AG20443 (cell line): ENCODE results near the gene HIPK1.
"Not testable (repeated sequence)": the region's sequence is repeated elsewhere in the genome, so short reads cannot be mapped to it uniquely, and the experiment has no call there.

ENCODE experiments used
- DNase-seq: peaks from one replicate; pipeline ENCODE4 v3.0.0; 2012; ENCODE audit warnings: low spot score, mixed read lengths

HIPK1 gene

GRCh38 chr1:113945329-113945728, 16.2 kb downstream of the HIPK1 start:
- DNase-seq, result no peak

GRCh38 chr1:113946112-113946511, 17.0 kb downstream of the HIPK1 start:
- no peak for DNase-seq

- no peak for DNase-seq
Observed at GRCh38 chr1:113946678-113947387, 17.7 kb downstream of the HIPK1 start.

- no peak for DNase-seq
Observed at GRCh38 chr1:113947388-113948107, 18.4 kb downstream of the HIPK1 start.

- not testable (repeated sequence) for DNase-seq
Observed at GRCh38 chr1:113948151-113948550, 19.0 kb downstream of the HIPK1 start.

GRCh38 chr1:113949007-113949406, 19.9 kb downstream of the HIPK1 start:
- peak; percentile 25 for DNase-seq

- DNase-seq, result no peak
Observed at GRCh38 chr1:113950908-113951307, 21.8 kb downstream of the HIPK1 start.

GRCh38 chr1:113951719-113952118, 22.6 kb downstream of the HIPK1 start:
- no peak for DNase-seq

GRCh38 chr1:113957984-113958383, 28.9 kb downstream of the HIPK1 start:
- DNase-seq, result no peak

GRCh38 chr1:113958691-113959090, 29.6 kb downstream of the HIPK1 start:
- no peak for DNase-seq

GRCh38 chr1:113963281-113963906, 34.3 kb downstream of the HIPK1 start:
- no peak for DNase-seq

GRCh38 chr1:113965703-113966412, 36.7 kb downstream of the HIPK1 start:
- peak; percentile 55 for DNase-seq

- DNase-seq, result no peak
Observed at GRCh38 chr1:113972954-113973353, 43.8 kb downstream of the HIPK1 start.

- peak; percentile 33 for DNase-seq
Observed at GRCh38 chr1:113975211-113975895, 46.2 kb downstream of the HIPK1 start.

GRCh38 chr1:113976609-113977278, 47.6 kb downstream of the HIPK1 start:
- DNase-seq, result peak; percentile 60

GRCh38 chr1:113977906-113978305, 48.8 kb downstream of the HIPK1 start:
- DNase-seq, result no peak

GRCh38 chr1:113978863-113979702, 50.0 kb downstream of the HIPK1 start, which contains the start of gene OLFML3:
Gene OLFML3, plus strand, starts transcription at chr1:113979474. Its CDS starts 43 bp downstream, at chr1:113979517.
- DNase-seq, result peak; percentile 92

GRCh38 chr1:113980110-113980509, 51.0 kb downstream of the HIPK1 start:
- DNase-seq, result peak; percentile 25

GRCh38 chr1:113981962-113982931, 53.1 kb downstream of the HIPK1 start:
- DNase-seq, result peak; percentile 90
